Measurements from ENCODE around the gene ORC2.

- TF ChIP-seq USF2 (CRISPR knock-in tag; IDR thresholded peaks at IDR 0.05) (no peak), CTCF (IDR thresholded peaks at IDR 0.05) (no peak), ZNF416 (CRISPR knock-in tag; IDR thresholded peaks at IDR 0.05) (no peak), MAX (CRISPR knock-in tag; IDR thresholded peaks at IDR 0.05) (no peak), SMAD4 (CRISPR knock-in tag; IDR thresholded peaks at IDR 0.05) (no peak), TCF7 (CRISPR knock-in tag; IDR thresholded peaks at IDR 0.05; ENCODE audit: low read depth) (no peak), CBFB (CRISPR knock-in tag; IDR thresholded peaks at IDR 0.05; ENCODE audit: low read depth) (no peak), ATF3 (CRISPR knock-in tag; conservative IDR thresholded peaks at IDR 0.05) (no peak)
Observed at GRCh38 chr2:200968162-200968561, 4.7 kb upstream of the ORC2 start.

Data from WTC11 (cell line).